ENCODE results near the gene PTPN9.

GRCh38 chr15:75542386-75542797, 36.7 kb downstream of the PTPN9 start:
- no peak for TF ChIP-seq CTCF (IDR thresholded peaks at IDR 0.05)
- no peak for TF ChIP-seq POLR2A (IDR thresholded peaks at IDR 0.05)

All from suprapubic skin (tissue), 3 donors.